HG03025 (cell line): ENCODE data around the gene SLC43A3.

ENCODE experiments used
- ATAC-seq: cut with Tn5 transposase; IDR thresholded peaks from one replicate; pipeline ENCODE4 v1.9.1; 2021; ENCODE audit warnings: mild to moderate bottlenecking, moderate library complexity; ENCODE audit not compliant: unreplicated experiment, low FRiP score

Gene SLC43A3

GRCh38 chr11:57390535-57390934, 36.4 kb downstream of the SLC43A3 start, which contains the start of gene PRG2:
Gene PRG2, minus strand, starts transcription at chr11:57390650. Its CDS starts 706 bp downstream, at chr11:57389944.
- ATAC-seq: no peak

DNA sequence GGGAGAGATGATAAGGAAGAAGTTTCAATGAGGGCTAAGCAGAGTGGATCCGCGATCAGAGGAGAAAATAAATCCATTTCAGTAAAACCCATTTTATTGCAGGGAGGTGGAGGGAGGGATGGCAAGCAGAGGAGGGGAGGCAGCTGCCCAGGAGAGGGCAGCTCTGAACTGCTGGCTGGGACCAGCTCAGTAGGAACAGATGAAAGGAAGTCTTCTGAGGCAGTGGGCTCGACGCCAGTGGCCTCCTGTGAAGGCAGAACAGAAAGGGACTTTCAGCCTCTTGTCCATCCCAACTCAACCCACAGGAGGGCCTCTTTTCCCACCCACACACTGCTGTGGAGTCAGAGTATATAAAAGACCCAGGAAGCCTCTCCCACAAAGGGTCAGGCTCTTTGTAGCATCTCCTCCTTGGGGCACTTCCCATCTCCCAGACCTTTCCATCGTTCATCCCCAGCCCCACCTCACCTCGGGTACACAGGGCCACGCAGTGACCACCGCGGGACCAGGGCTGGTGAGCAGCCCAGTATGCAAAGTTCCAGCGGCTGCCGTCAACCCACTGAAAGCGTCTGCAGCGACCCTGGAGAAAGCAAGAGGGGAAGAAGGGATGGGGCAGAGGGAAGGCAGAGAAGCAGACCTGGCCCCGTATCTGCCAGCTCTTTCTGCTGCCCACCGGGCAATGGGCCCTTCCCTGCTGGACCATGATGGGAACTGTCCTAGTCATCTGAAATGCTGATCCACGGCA, 39.5 kb downstream of the SLC43A3 start:
- ATAC-seq: no peak

DNA sequence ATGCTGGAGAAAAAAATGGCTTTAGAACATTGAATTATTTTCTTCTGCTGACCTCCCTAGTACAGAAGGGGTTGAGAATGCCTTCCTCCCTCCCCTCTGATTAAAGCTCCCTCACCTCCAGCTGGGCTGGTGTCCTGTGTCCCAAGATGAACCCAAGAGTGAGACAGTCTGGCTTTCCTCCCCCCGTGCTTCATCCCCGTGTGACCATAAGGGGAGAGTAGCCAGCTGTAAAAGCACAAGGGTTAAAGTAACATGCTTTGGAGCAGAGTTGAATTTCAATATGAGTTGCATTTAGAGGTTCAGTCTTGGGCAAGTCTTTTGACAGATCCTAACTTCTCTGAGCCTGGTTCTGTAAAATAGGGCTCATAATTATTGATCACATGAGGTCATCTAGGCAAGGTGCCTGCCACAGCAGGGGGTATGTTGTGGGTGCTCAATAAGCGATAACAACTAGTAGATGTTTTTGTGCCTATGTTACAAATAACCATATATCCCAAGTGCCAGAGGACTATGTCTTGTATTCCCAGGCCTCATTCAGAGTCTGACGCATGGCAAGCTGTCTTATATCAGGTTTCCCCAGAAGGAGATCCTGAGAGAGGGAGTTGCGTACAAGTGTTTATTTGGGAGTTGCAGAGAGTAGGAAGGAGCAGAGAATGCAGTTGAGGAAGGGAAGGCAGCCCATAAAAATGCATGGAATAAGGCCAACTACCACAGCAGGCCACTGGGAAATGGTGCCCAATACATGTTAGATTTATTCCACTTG, 40.6 kb downstream of the SLC43A3 start:
- ATAC-seq: no peak

DNA sequence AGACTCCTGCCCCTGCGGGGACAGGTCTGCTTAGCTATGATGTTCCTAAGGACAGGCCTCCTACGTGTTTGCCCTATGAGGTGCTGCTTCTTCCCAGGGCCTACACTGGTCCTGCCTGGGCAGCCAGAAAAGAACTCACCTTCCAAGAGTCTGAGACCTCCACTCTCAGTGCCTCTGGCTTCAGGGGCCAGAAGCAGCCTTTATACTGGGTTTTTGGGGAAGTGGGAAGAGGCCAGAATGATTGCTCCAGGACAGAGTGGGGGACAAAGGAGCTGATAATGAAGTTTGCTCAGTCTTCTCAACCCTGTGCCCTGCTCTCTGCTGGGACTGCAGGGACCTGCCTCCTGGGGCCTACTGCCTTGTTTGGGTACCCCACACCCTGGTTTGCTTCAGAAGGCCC, 45.9 kb downstream of the SLC43A3 start, which contains the start of gene PRG3:
TSS of gene PRG3 (minus strand) at position 176 of the 400 bp plus-strand sequence. CDS start 442 bp downstream, outside the sequence.
- ATAC-seq: no peak

DNA sequence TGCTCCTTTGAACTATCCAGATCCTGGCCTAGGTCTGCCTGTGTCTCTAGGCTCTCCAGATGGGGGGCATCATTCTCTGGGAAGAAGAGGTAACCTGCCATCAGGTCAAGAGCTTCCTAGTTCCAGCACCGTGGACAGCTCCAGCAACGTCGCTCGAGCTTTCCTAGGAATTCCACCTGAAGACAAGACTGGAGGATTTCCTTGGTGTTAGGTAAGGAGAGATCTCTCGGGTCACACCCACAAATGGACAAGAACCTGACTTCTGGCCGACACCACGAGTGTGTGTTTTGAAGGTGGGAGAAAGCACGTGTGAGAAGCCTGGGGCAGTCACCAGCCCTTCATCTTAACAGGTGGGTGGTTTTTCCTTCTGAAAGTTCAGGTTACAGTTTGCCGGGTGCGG, 47.2 kb downstream of the SLC43A3 start:
- no peak for ATAC-seq

DNA sequence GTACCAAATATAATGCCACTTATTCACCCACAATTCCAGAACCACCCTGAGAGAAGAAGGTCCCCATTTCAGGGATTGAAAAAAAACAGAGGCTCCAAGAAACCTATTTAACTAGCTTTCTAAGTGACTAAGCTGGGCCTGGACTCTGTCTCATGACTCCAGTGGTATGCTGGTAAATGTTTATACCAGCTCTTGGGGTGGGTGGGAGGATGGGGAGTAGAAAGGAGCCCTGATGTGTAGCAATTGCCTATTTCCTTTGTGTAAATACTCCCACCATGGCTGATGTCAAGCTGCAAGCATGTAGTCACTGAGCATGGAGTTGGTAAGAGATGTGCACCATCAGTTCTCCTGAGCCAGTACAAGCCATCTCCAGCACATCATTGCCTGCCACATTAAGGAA, 48.7 kb downstream of the SLC43A3 start:
- no peak for ATAC-seq

DNA sequence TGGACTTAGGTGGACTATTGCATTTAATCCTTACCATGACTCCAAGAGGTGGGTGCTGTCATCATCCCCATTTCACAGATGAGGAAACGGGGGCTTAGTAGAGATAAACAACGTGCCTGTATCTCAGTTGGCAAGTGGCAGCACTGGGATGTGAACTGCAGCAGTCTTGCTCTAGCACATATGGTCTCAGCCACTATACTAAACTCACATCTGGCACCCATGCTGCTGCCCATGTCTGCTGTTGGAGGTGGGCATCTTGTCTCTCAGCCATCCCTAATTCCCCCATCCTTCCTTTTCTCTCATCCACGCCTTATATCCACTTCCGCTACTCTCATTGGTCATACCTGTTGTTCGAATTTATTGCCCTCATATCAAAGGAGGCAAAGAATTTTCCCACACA, 49.8 kb downstream of the SLC43A3 start:
- ATAC-seq: no peak

DNA sequence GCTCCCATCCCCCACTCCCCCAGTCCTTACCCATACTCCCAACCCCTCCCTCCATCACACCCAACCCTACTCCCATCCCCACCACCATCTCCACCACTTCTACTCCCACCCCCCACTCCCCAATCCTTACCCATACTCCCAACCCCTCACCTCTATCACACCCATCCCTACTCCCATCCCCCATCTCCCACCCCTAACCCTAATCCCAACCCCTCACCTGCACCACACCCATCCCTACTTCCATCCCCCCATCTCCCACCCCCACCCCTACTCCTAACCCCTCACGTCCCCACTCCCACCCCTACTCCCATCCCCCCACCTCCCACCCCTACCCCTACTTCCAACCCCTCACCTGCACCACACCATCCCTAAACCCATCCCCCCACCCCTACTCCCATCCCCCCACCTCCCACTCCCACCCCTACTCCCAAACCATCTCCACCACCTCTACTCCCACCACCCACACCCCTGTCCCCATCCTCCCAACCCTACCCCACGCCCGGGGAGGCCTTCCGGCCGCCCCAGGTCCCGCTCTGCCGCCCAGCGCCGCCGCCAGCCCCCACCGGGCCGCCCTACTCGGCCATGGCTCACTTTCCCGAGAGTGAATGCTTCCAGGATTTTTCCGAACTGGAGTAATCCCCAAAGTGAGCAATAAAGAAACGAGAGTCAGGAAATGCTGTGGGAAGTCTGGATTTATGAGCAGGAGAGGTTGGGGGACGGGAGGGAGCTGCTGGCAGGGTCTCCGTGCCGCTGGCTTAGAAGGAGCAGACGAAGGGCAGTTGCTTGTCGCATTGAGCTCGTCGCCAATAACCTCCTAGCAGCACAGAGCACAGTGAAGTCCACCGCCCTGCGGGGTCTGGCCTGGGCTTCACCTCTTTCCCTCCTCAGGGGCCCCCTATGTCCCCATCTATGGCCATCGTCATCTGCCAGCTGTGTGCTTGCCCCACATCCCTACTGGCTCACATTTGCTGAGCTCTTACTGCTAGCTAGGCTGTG, 50.5 kb downstream of the SLC43A3 start:
- ATAC-seq: no peak

DNA sequence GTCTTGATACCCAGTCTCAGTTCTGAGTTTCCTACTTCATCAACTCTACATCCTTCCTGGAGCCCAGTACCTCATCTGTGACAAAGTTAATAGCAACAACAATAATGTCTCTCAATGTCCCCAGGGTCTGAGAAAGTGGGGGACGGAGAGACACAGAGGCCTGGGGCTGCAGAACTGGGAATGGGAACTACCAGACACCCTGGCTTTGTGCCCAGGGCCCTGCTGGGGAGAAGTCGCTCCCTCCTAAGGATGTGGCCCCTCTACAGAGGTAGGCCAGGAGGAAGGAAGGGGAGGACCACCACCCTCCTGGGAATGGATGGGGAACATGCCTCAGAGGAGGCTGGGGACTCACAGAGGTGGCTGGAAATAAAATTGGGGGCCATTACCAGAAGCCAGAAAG, 51.4 kb downstream of the SLC43A3 start:
- no peak for ATAC-seq

DNA sequence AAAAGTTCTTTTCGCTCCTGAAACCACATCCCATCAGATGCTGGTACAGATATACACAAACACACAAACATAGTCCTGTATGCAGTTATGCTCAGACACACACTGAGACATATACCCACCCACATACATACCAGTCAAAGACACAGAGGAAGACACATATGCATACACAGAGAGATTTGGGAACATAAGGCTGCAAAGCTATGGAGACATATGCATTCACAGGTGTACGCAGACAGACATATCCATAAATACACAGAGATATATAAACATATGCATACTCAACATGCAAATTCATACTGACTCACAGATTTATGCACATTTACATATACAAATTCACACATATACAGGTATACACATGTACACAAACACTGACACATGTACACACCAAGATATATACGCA, 52.0 kb downstream of the SLC43A3 start:
- ATAC-seq: no peak

- ATAC-seq: no peak
Observed at GRCh38 chr11:57373146-57373545, 53.8 kb downstream of the SLC43A3 start.

GRCh38 chr11:57370941-57371340, 56.0 kb downstream of the SLC43A3 start:
- ATAC-seq: no peak

DNA sequence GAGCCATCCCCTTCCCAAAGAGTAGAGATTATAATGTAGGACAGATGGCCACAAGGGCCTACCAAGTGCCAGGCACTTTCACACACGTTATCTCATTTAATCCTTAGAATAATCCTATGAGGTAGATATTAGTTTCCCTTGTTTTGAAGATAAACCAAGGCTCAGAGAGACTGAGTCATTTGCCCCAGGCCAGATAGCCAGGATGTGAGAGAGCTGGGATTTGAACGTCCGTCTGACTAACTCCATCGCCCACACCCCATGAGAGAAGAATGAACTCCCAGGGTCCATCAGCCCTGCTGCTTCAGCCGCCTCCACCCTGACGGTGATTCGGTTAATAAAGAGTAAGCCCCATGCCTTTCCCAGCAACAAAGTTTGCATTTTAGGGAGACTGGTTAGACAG, 56.7 kb downstream of the SLC43A3 start:
- ATAC-seq: no peak

- ATAC-seq: no peak
Observed at GRCh38 chr11:57368845-57369232, 58.1 kb downstream of the SLC43A3 start.

- ATAC-seq: no peak
Observed at GRCh38 chr11:57368106-57368844, 58.6 kb downstream of the SLC43A3 start.

- no peak for ATAC-seq
Observed at GRCh38 chr11:57364851-57365660, 61.9 kb downstream of the SLC43A3 start.

DNA sequence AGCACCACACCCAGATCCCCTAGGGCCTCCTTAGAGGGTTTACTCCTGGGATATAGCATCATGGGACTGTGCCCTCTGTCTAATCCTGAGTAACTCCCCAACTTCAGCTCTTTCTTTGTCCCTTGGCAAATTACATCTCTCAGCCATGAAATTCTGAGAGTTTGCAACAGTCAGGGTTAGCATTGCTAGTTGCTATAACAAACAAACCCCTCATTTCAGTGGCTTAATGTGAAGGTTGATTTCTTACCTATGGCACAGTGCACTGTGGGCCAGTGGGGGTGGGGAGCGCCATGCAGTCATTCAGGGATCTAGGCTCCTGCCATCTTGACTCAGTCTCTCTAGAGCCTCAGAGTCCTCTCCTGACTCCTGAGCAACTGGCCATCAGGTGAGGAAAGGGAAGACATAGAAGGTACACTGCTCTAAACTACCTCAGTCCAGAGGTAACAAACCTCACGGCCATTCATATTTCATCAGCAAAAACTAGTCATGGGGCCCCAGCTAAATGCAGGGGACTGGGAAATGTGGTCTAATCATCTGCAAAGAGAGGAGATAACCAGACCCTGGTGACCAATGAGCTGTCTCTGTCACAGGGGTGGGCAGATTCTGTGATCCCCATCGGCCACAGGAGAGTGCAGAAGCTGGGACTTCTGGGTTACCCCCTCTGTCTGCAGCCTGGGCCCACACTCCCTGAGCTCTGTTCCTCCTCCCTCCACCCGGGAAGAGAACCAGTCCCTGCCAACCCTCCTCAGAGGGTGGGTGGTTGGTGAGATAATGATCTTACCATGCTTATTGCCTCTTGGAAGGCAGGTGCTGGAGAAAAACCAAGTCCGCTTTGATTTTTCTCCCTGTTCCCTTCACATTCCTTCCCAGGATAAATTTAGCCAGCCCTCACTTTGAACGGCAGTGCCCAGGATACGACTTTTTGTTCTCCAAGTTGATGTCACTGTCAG, 63.5 kb downstream of the SLC43A3 start:
- no peak for ATAC-seq

- ATAC-seq: no peak
Observed at GRCh38 chr11:57361926-57362325, 65.0 kb downstream of the SLC43A3 start.
